ENCODE measurements around the gene MCRIP1. TPM values are rescaled to one million over a fixed set of nuclear protein-coding genes. Genes with fewer than 3 reads are reported as not detected.
A peak's percentile ranks its signal among the peaks of the same experiment; 100 is the strongest.

The MCRIP1 gene
- total RNA-seq, 4 donors from 2014 or later: 23.3 to 44.0 (median 33.2) TPM

DNA sequence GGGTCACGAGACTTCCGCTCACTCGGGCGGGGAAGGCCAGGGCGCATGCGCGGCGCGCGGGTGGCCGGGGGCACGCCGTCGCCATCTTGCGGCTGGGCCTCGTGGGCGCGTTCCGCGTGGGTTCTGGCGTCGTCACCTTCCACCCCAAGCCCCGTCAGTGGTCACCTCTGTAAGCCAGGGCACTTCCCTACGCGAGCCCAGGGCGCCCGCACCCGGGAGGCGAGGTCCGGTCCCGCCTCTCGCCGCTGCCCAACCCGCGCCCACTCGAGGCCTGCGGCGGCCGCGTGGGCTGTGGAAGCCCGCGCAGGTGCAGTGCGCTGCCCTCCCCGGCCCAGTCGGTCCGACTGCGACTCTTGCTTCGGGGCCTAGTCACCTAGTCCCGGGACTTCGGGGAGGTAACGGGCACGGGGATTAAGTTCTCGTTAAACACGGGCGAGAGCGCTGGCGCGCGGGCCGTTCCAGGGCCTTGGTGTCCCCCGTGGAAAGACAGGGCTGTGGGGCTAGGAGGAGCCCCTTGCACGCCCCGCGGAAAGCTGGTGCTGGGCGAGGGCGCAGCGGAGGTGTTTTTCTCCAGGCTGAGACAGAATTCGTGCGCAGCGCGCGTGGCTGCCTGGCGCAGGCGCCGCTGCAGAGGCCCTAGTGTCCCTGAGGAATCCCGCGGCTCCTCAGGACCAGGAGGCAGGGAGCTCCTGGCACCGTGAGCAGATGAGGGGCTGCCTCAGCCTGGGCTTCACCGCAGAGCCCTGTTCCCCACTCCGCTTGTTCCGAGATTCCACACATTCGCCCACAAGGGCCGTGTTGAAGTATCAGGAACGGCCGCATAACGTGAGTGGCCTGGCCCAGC is 38.5 kb upstream of the MCRIP1 start:
- WGBS, 2 donors (ENCODE audit: low coverage in 1 of 2): 1% methylated on average over 47 of the region's 86 CpGs; no CpG with 5 or more reads in 1 of the 2 donors
- Histone ChIP-seq H3K36me3 (peaks cover 0 to 4% (median 0%) of the 10 kb centered on the region in 4 donors), H3K4me3 (peak overlapping the region; percentile 82 to 93 (median 86)), H3K27ac (peak overlapping the region; percentile 96 to 100 (median 98)), H3K4me1 (peaks cover 38 to 51% (median 47%) of the 10 kb centered on the region in 4 donors), H3K9me3 (no peaks in the 10 kb centered on the region), H3K27me3 (no peaks in the 10 kb centered on the region)
- in situ Hi-C loops (cut with MboI; ENCODE audit: low pct_ligation_motif_present in 1 of 4, low pct_unique_long_range_greater_than_20kb in 1 of 4, low sequenced_read_pairs in 3 of 4) (no loop called here), intact Hi-C loops (cut with DNase I; ENCODE audit: low total_unique reads) (no loop called here)
- no peak for TF ChIP-seq EP300 (IDR thresholded peaks at IDR 0.05; ENCODE audit: low read depth)
- TF ChIP-seq POLR2A (IDR thresholded peaks at IDR 0.05): peak; percentile 92
- peak; percentile 28 to 99 (median 98) for TF ChIP-seq POLR2AphosphoS5 (IDR thresholded peaks at IDR 0.05)
- TF ChIP-seq, protein P1, sequence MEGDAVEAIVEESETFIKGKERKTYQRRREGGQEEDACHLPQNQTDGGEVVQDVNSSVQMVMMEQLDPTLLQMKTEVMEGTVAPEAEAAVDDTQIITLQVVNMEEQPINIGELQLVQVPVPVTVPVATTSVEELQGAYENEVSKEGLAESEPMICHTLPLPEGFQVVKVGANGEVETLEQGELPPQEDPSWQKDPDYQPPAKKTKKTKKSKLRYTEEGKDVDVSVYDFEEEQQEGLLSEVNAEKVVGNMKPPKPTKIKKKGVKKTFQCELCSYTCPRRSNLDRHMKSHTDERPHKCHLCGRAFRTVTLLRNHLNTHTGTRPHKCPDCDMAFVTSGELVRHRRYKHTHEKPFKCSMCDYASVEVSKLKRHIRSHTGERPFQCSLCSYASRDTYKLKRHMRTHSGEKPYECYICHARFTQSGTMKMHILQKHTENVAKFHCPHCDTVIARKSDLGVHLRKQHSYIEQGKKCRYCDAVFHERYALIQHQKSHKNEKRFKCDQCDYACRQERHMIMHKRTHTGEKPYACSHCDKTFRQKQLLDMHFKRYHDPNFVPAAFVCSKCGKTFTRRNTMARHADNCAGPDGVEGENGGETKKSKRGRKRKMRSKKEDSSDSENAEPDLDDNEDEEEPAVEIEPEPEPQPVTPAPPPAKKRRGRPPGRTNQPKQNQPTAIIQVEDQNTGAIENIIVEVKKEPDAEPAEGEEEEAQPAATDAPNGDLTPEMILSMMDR (IDR thresholded peaks at IDR 0.05): peak in 3 of 5 experiments; percentile 5 to 53 (median 35)
- DNase-seq: peak; percentile 96

DNA sequence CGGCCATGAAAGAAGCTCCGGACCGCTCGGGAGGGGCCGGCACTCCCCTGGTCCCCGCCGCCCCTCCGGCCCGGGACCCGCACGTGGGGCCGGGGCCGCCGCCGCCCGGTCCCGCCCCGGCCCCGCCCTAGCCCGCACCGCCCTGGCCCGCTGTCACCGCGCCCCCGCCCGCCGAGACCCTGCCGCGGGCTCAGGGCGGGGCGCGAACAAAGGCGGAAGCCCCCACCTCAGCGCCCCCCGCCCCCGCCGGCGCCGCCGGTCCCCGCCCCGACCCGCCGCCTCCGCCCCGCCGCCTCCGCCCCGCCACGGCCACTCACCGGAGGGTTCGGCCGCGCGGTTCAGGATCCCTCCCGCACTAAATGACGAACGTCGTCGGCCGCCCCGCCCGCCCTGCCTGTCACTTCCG is 37.9 kb upstream of the MCRIP1 start, which contains the start of gene ARHGDIA:
Gene ARHGDIA (minus strand): TSS at position 357 of the 406 bp plus-strand sequence. CDS start 1,407 bp downstream, outside the sequence.
- in situ Hi-C loops (cut with MboI; ENCODE audit: low pct_ligation_motif_present in 1 of 4, low pct_unique_long_range_greater_than_20kb in 1 of 4, low sequenced_read_pairs in 3 of 4): no loop called here
- TF ChIP-seq, protein P1 (IDR thresholded peaks at IDR 0.05): no peak
- peak in 1 of 3 donors; percentile 99 for TF ChIP-seq POLR2AphosphoS5 (IDR thresholded peaks at IDR 0.05)
- peaks cover 0 to 4% (median 0%) of the 10 kb centered on the region in 4 donors for H3K36me3 ChIP-seq
- H3K27ac ChIP-seq: peak within 1 kb of the TSS; percentile 96 to 100 (median 98)
- no peaks in the 10 kb centered on the region for H3K9me3 ChIP-seq
- H3K27me3 ChIP-seq: no peaks in the 10 kb centered on the region
- 0% methylated on average over 33 of the region's 64 CpGs; no CpG with 5 or more reads in 1 of the 2 donors for WGBS, 2 donors (ENCODE audit: low coverage in 1 of 2)
- intact Hi-C loops (cut with DNase I; ENCODE audit: low total_unique reads): no loop called here
- peak within 1 kb of the TSS; percentile 82 to 93 (median 86) for H3K4me3 ChIP-seq
- H3K4me1 ChIP-seq: peaks cover 44 to 57% (median 53%) of the 10 kb centered on the region in 4 donors
- no peak for DNase-seq

DNA sequence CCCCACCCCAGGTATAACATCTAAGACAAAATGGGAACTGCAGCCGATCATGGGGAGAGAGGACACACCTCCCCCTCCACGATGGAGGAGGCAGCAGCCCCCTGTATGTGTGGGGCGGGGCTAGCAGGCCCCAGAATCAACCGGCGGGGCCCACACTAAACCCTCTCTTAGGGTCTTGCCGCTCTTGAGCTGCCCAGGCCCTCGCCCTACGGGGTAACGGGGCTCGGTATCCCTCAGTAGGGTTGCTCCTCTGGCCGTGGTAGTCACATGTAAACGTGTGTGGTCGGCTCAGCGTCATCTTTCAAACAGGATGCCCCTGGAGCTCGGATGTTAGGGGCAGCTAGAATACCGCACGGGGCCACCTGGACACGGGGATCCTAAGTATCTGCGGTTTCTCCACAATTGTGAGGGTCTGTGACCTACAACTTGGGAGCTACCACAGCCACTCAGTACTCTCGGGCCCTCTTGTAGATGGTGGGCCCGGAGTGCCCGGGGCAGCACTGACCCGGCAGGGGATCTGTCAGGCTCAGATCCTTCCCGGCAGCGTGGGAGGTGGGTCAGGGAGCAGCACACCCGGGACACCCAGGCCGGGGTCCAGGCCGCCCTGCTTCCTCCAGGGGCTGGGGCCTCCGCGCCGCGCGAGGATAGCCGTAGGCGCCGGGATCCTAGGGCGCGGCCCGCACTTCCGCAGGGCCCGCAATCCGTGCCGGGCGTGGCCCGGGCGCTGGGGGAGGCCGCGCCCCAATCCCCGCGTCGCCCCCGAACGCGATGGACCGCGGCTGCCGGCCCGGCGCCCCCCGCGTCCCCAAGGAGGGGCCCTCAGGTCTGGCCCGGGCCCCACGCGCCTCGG is 37.3 kb upstream of the MCRIP1 start:
- in situ Hi-C loops (cut with MboI; ENCODE audit: low pct_ligation_motif_present in 1 of 4, low pct_unique_long_range_greater_than_20kb in 1 of 4, low sequenced_read_pairs in 3 of 4) (no loop called here), intact Hi-C loops (cut with DNase I; ENCODE audit: low total_unique reads) (no loop called here)
- Histone ChIP-seq H3K27ac (peak overlapping the region; percentile 96 to 100 (median 98)), H3K4me3 (peak overlapping the region; percentile 71 to 86 (median 84)), H3K36me3 (peaks cover 0 to 4% (median 0%) of the 10 kb centered on the region in 4 donors), H3K9me3 (no peaks in the 10 kb centered on the region), H3K4me1 (peaks cover 45 to 63% (median 58%) of the 10 kb centered on the region in 4 donors), H3K27me3 (no peaks in the 10 kb centered on the region)
- DNase-seq: peak; percentile 57
- WGBS, 2 donors (ENCODE audit: low coverage in 1 of 2): 4% methylated on average over 23 of the region's 65 CpGs; no CpG with 5 or more reads in 1 of the 2 donors
- TF ChIP-seq POLR2AphosphoS5 (IDR thresholded peaks at IDR 0.05): peak in 2 of 3 donors; percentile 21 to 41
- TF ChIP-seq EP300 (IDR thresholded peaks at IDR 0.05; ENCODE audit: low read depth): no peak
- TF ChIP-seq, protein P1 (IDR thresholded peaks at IDR 0.05): no peak
- peak; percentile 35 for TF ChIP-seq POLR2A (IDR thresholded peaks at IDR 0.05)
